Measurements from ENCODE around the gene CHPT1. TPM values are rescaled to one million over a fixed set of nuclear protein-coding genes. Genes with fewer than 3 reads are reported as not detected.

CHPT1 gene
- total RNA-seq, 1 donor from 2014 or later, result 12.7 TPM

- Histone ChIP-seq H2AFZ (replicated peaks) (no peak overlapping the region), H3K79me2 (ENCODE audit: low read depth) (no peaks in the 10 kb centered on the region), H3K27ac (no peak overlapping the region), H3K9ac (no peak overlapping the region), H3K27me3 (no peaks in the 10 kb centered on the region), H3K9me3 (ENCODE audit: low read depth) (no peaks in the 10 kb centered on the region), H3K4me2 (no peak overlapping the region), H3K4me3 (no peak overlapping the region), H3F3A (ENCODE audit: low read depth) (no peaks in the 10 kb centered on the region), H4K20me1 (ENCODE audit: low read depth) (no peaks in the 10 kb centered on the region), H3K4me1 (no peaks in the 10 kb centered on the region), H3K36me3 (no peaks in the 10 kb centered on the region)
- TF ChIP-seq EZH2phosphoT487 (IDR thresholded peaks at IDR 0.05) (no peak), EZH2 (IDR thresholded peaks at IDR 0.05) (no peak), CTCF (IDR thresholded peaks at IDR 0.05) (no peak)
- Mint-ChIP-seq H3K36me3 (peaks cover 3% of the 10 kb centered on the region), H3K4me1 (no peaks in the 10 kb centered on the region), H3K4me3 (no peak overlapping the region), H3K9me3 (no peaks in the 10 kb centered on the region), H3K27ac (no peak overlapping the region), H3K27me3 (ENCODE audit: insufficient read depth, low read depth) (no peaks in the 10 kb centered on the region)
- no peak for DNase-seq (ENCODE audit: low spot score)
Observed at GRCh38 chr12:101719566-101719965, 22.1 kb downstream of the CHPT1 start.

GRCh38 chr12:101720118-101720517, 22.7 kb downstream of the CHPT1 start:
- Mint-ChIP-seq H3K4me1 (no peaks in the 10 kb centered on the region), H3K27me3 (ENCODE audit: insufficient read depth, low read depth) (no peaks in the 10 kb centered on the region), H3K9me3 (no peaks in the 10 kb centered on the region), H3K4me3 (no peak overlapping the region), H3K27ac (no peak overlapping the region), H3K36me3 (peaks cover 3% of the 10 kb centered on the region)
- no peaks in the 10 kb centered on the region for H3K27me3 ChIP-seq
- H3K9ac ChIP-seq, result no peak overlapping the region
- H2AFZ ChIP-seq (replicated peaks), result no peak overlapping the region
- H3K36me3 ChIP-seq, result no peaks in the 10 kb centered on the region
- no peaks in the 10 kb centered on the region for H3K79me2 ChIP-seq (ENCODE audit: low read depth)
- DNase-seq (ENCODE audit: low spot score), result no peak
- H3K4me3 ChIP-seq, result no peak overlapping the region
- H3K27ac ChIP-seq, result no peak overlapping the region
- no peaks in the 10 kb centered on the region for H4K20me1 ChIP-seq (ENCODE audit: low read depth)
- no peaks in the 10 kb centered on the region for H3F3A ChIP-seq (ENCODE audit: low read depth)
- H3K9me3 ChIP-seq (ENCODE audit: low read depth), result no peaks in the 10 kb centered on the region
- no peak overlapping the region for H3K4me2 ChIP-seq
- H3K4me1 ChIP-seq, result no peaks in the 10 kb centered on the region
- TF ChIP-seq CTCF (IDR thresholded peaks at IDR 0.05) (no peak), EZH2phosphoT487 (IDR thresholded peaks at IDR 0.05) (no peak), EZH2 (IDR thresholded peaks at IDR 0.05) (no peak)

- Histone ChIP-seq H3K4me2 (no peak overlapping the region), H3K27me3 (no peaks in the 10 kb centered on the region), H3K9me3 (ENCODE audit: low read depth) (no peaks in the 10 kb centered on the region), H3K36me3 (no peaks in the 10 kb centered on the region), H3K4me1 (no peaks in the 10 kb centered on the region), H3K9ac (no peak overlapping the region), H3F3A (ENCODE audit: low read depth) (no peaks in the 10 kb centered on the region), H2AFZ (replicated peaks) (no peak overlapping the region), H3K79me2 (ENCODE audit: low read depth) (no peaks in the 10 kb centered on the region), H4K20me1 (ENCODE audit: low read depth) (no peaks in the 10 kb centered on the region), H3K4me3 (no peak overlapping the region), H3K27ac (no peak overlapping the region)
- no peak overlapping the region for H3K27ac Mint-ChIP-seq
- peaks cover 3% of the 10 kb centered on the region for H3K36me3 Mint-ChIP-seq
- TF ChIP-seq CTCF (IDR thresholded peaks at IDR 0.05), result no peak
- no peak for TF ChIP-seq EZH2phosphoT487 (IDR thresholded peaks at IDR 0.05)
- no peak for TF ChIP-seq EZH2 (IDR thresholded peaks at IDR 0.05)
- no peak overlapping the region for H3K4me3 Mint-ChIP-seq
- H3K4me1 Mint-ChIP-seq, result no peaks in the 10 kb centered on the region
- H3K27me3 Mint-ChIP-seq (ENCODE audit: insufficient read depth, low read depth), result no peaks in the 10 kb centered on the region
- H3K9me3 Mint-ChIP-seq, result no peaks in the 10 kb centered on the region
- no peak for DNase-seq (ENCODE audit: low spot score)
Observed at GRCh38 chr12:101722392-101722791, 25.0 kb downstream of the CHPT1 start.
